ENCODE data around the gene ASAH2. TPM values are rescaled to one million over a fixed set of nuclear protein-coding genes. Genes with fewer than 3 reads are reported as not detected.

ASAH2 gene
- total and polyA plus RNA-seq, 2 of the 8 experiments (the other 6 are each of a cell fraction or from before 2014, with no cell fraction given): 1.2 to 3.1 TPM

- H2BK5ac ChIP-seq (ENCODE audit: low read depth, low read length): no peak overlapping the region
- H3K9me3 ChIP-seq (ENCODE audit: insufficient read depth in 2 of 2, low read depth in 1 of 2, low read length in 1 of 2): no peaks in the 10 kb centered on the region
- H4K5ac ChIP-seq (ENCODE audit: insufficient read length, low read depth, low read length): no peak overlapping the region
- DNase-seq (ENCODE audit: low read depth in 1 of 2, low spot score in 2 of 2) (no peak), FAIRE-seq (no peak)
- no peak overlapping the region for H4K8ac ChIP-seq (ENCODE audit: extremely low read depth, insufficient read depth, low read length)
- H4K91ac ChIP-seq (replicated peaks; ENCODE audit: insufficient read length, low read length): no peak overlapping the region
- H3K9ac ChIP-seq (replicated peaks in 1 of 4; ENCODE audit: extremely low read depth in 1 of 4, low read depth in 3 of 4, low read length in 3 of 4): no peak overlapping the region
- no peak overlapping the region for H3K4ac ChIP-seq (replicated peaks; ENCODE audit: insufficient read length, low read depth, low read length)
- H3K23ac ChIP-seq (ENCODE audit: insufficient read length): no peak overlapping the region
- no peaks in the 10 kb centered on the region for H3K4me1 ChIP-seq (replicated peaks in 1 of 4; ENCODE audit: control insufficient read depth in 3 of 4, insufficient read depth in 4 of 4, low read length in 3 of 4)
- no peak overlapping the region for H2AK5ac ChIP-seq (ENCODE audit: low read depth, low read length)
- no peak overlapping the region for H3K27ac ChIP-seq (ENCODE audit: low read depth, low read length)
- no peak for TF ChIP-seq MAFK (IDR thresholded peaks at IDR 0.05; ENCODE audit: low read depth, low read length)
- no peak for TF ChIP-seq YY1 (IDR thresholded peaks at IDR 0.05; ENCODE audit: low read depth, low read length)
- no peak for TF ChIP-seq BACH1 (IDR thresholded peaks at IDR 0.05; ENCODE audit: low read length)
- no peak for TF ChIP-seq TEAD4 (IDR thresholded peaks at IDR 0.05; ENCODE audit: low read depth, low read length)
- no peak overlapping the region for H2BK12ac ChIP-seq (ENCODE audit: low read depth, low read length)
- no peaks in the 10 kb centered on the region for H3K23me2 ChIP-seq (ENCODE audit: low read depth, low read length)
- H2BK15ac ChIP-seq (ENCODE audit: low read length): no peak overlapping the region
- no peaks in the 10 kb centered on the region for H4K20me1 ChIP-seq (replicated peaks in 1 of 2; ENCODE audit: control insufficient read depth in 1 of 2, insufficient read depth in 2 of 2, low read length in 2 of 2)
- H3K36me3 ChIP-seq (ENCODE audit: control insufficient read depth in 2 of 4, insufficient read depth in 4 of 4, low read length in 3 of 4): no peaks in the 10 kb centered on the region
- no peak overlapping the region for H3K4me2 ChIP-seq (ENCODE audit: insufficient read depth in 1 of 2, low read depth in 2 of 2, low read length in 2 of 2)
- H3K18ac ChIP-seq (ENCODE audit: extremely low read depth, low read length): no peak overlapping the region
- H3K4me3 ChIP-seq (ENCODE audit: extremely low read depth in 1 of 4, insufficient read depth in 2 of 4, low read depth in 3 of 4, low read length in 4 of 4): no peak overlapping the region
- no peak overlapping the region for H3K56ac ChIP-seq (replicated peaks; ENCODE audit: insufficient read length, low read depth, low read length)
- ChIA-PET POLR2A (ENCODE audit: partially characterized antibody) (no interaction called here), CTCF (ENCODE audit: partially characterized antibody) (no interaction called here)
- H2BK120ac ChIP-seq (replicated peaks; ENCODE audit: low read depth, low read length): no peak overlapping the region
- H3K27me3 ChIP-seq (replicated peaks in 1 of 4; ENCODE audit: control insufficient read depth in 3 of 4, extremely low read depth in 1 of 4, insufficient read depth in 3 of 4, low read length in 3 of 4): no peaks in the 10 kb centered on the region
- H2BK20ac ChIP-seq (ENCODE audit: low read length): no peak overlapping the region
- H2AFZ ChIP-seq (ENCODE audit: low read length): no peak overlapping the region
- no peaks in the 10 kb centered on the region for H3K79me1 ChIP-seq (ENCODE audit: low read depth, low read length)
- H3K79me2 ChIP-seq (ENCODE audit: control insufficient read depth in 1 of 2, insufficient read depth in 2 of 2, low read length in 2 of 2): no peaks in the 10 kb centered on the region
- WGBS, 2 experiments (ENCODE audit: extremely low coverage in 1 of 2, insufficient coverage in 1 of 2, insufficient read length in 1 of 2, insufficient replicate concordance in 2 of 2, low coverage in 1 of 2, low lambda C conversion rate in 2 of 2, missing lambda C conversion rate in 1 of 2): 92% methylated on average over 2 of the region's 2 CpGs; no CpG with 5 or more reads in 1 of the 2 experiments
- no peak overlapping the region for H3K14ac ChIP-seq (ENCODE audit: insufficient read length)
Measured at GRCh38 chr10:50222199-50222598, 29.1 kb downstream of the ASAH2 start.
